Motor neuron (in vitro differentiated cells): ENCODE data around the gene FCRL1. TPM values are rescaled to one million over a fixed set of nuclear protein-coding genes. Genes with fewer than 3 reads are reported as not detected.

ENCODE experiments used
- ATAC-seq, 8 experiments: fragments of 200-7000 bp; cut with Tn5 transposase; replicated peaks in 6 of 8; 2 replicates each; pipeline ENCODE4 v1.8.0; 2021; ENCODE audit warnings: mild to moderate bottlenecking in 8 of 8, moderate library complexity in 8 of 8
- H3K27ac ChIP-seq, 2 donors: fragments of 250-450 bp; sonication (Bioruptor Pico); 2 replicates each; pipeline ENCODE4 v1.9.0; 2021; ENCODE audit warnings: antibody characterized with exemption in 2 of 2, mild to moderate bottlenecking in 2 of 2, moderate library complexity in 1 of 2
- H3K4me1 ChIP-seq, 2 donors: fragments of 250-450 bp; sonication (Bioruptor Pico); replicated peaks in 1 of 2; 2 replicates each; pipeline ENCODE4 v1.6.1; 2021; ENCODE audit warnings: antibody characterized with exemption in 2 of 2, mild to moderate bottlenecking in 2 of 2, moderate library complexity in 1 of 2
- H3K4me3 ChIP-seq, 5 donors: fragments of 250-450 bp; sonication (Bioruptor Pico); 2 replicates each; pipeline ENCODE4 v1.9.0; 2021; ENCODE audit warnings: antibody characterized with exemption in 5 of 5, mild to moderate bottlenecking in 5 of 5, moderate library complexity in 4 of 5
- WGBS, 10 experiments: fragments of 450-650 bp; shearing (Covaris generic); methylation state at CpG; one replicate each; pipeline ENCODE4 v1.0.0; 2022; 5-methylcytosine and 5-hydroxymethylcytosine counted together
- in situ Hi-C, 9 experiments: fragments of 400-800 bp; cut with MboI; loops; one replicate each; pipeline ENCODE4 v1.15.0; 2021; ENCODE audit warnings: low sequenced_read_pairs in 9 of 9, low pct_unique_long_range_greater_than_20kb in 2 of 9; ENCODE audit not compliant: unreplicated experiment in 9 of 9
- total RNA-seq, 8 experiments: library from RNA; unstranded; fragments of 300-600 nt; gene quantifications; 2 replicates each; pipeline versions ENCODE4 v1.2.3 to v1.2.4, GENCODE V29; 2022

Gene FCRL1
- total RNA-seq, 8 experiments from 2014 or later, result 0.14 to 0.17 TPM; not detected in 6

GRCh38 chr1:157748262-157748817, 71.6 kb downstream of the FCRL1 start:
- H3K4me1 ChIP-seq, result no peaks in the 10 kb centered on the region
- WGBS, 10 experiments, result 47 to 100% (median 100%) methylated on average over 1 to 3 of the region's 3 CpGs; no CpG with 5 or more reads in 3 of the 10 experiments
- in situ Hi-C loops, result no loop called here
- ATAC-seq, result no peak
- no peak overlapping the region for H3K27ac ChIP-seq
- H3K4me3 ChIP-seq, result no peak overlapping the region

Other genes starting within 250 kb of the FCRL1 start
- under 1 TPM in 5 of 8 experiments, not detected in 3; 0.04 to 0.14 (median 0.10) TPM for gene FCRL4, start 222.0 kb downstream of the FCRL1 start, total RNA-seq
- gene FCRL3, start 119.4 kb downstream of the FCRL1 start, total RNA-seq, result 1 to 10 TPM in 1 of 8 experiments, under 1 TPM in 4, not detected in 3; 0.11 to 1.2 (median 0.23) TPM
- under 1 TPM in 4 of 8 experiments, not detected in 4; 0.04 to 0.81 (median 0.15) TPM for gene FCRL2, start 43.0 kb downstream of the FCRL1 start, total RNA-seq
- under 1 TPM in 2 of 8 experiments, not detected in 6; 0.08 to 0.28 TPM for gene CD5L, start 21.7 kb upstream of the FCRL1 start, total RNA-seq
- gene KIRREL1, start 173.5 kb upstream of the FCRL1 start, total RNA-seq, result 10 to 100 TPM; 22.9 to 52.3 (median 35.4) TPM